ENCODE data around the gene MPV17L2.
"Not testable (repeated sequence)": the region's sequence is repeated elsewhere in the genome, so short reads cannot be mapped to it uniquely, and the experiment has no call there.

The MPV17L2 gene

GRCh38 chr19:18156268-18156667 is 36.8 kb upstream of the MPV17L2 start:
- H3K9me3 ChIP-seq (ENCODE audit: control insufficient read depth, insufficient read depth, low read length), result no peaks in the 10 kb centered on the region
- peaks cover 44% of the 10 kb centered on the region for H3K4me1 ChIP-seq (ENCODE audit: control insufficient read depth, low read length)
- H3K27me3 ChIP-seq (ENCODE audit: control insufficient read depth, low read length), result no peaks in the 10 kb centered on the region
- TF ChIP-seq, protein P1, sequence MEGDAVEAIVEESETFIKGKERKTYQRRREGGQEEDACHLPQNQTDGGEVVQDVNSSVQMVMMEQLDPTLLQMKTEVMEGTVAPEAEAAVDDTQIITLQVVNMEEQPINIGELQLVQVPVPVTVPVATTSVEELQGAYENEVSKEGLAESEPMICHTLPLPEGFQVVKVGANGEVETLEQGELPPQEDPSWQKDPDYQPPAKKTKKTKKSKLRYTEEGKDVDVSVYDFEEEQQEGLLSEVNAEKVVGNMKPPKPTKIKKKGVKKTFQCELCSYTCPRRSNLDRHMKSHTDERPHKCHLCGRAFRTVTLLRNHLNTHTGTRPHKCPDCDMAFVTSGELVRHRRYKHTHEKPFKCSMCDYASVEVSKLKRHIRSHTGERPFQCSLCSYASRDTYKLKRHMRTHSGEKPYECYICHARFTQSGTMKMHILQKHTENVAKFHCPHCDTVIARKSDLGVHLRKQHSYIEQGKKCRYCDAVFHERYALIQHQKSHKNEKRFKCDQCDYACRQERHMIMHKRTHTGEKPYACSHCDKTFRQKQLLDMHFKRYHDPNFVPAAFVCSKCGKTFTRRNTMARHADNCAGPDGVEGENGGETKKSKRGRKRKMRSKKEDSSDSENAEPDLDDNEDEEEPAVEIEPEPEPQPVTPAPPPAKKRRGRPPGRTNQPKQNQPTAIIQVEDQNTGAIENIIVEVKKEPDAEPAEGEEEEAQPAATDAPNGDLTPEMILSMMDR (IDR thresholded peaks at IDR 0.05; ENCODE audit: low read depth, low read length, poor library complexity, severe bottlenecking), result no peak
- TF ChIP-seq EZH2phosphoT487 (IDR thresholded peaks at IDR 0.05; ENCODE audit: borderline replicate concordance, low read length), result no peak
- H3K9me2 ChIP-seq (replicated peaks; ENCODE audit: control insufficient read depth, low read length), result no peaks in the 10 kb centered on the region
- H4K20me1 ChIP-seq (ENCODE audit: control insufficient read depth, insufficient read depth, low read depth, low read length), result no peaks in the 10 kb centered on the region
- no peak overlapping the region for H3K27ac ChIP-seq (ENCODE audit: low read depth, low read length)
- H3F3A ChIP-seq (ENCODE audit: control insufficient read depth, insufficient read depth), result peaks cover 8% of the 10 kb centered on the region
- no peak overlapping the region for H3K4me2 ChIP-seq (ENCODE audit: low read length)
- H3K36me3 ChIP-seq (ENCODE audit: control insufficient read depth, low read length), result peaks cover 31% of the 10 kb centered on the region
- H3K4me3 ChIP-seq (ENCODE audit: low read length), result no peak overlapping the region
- H3K79me2 ChIP-seq (ENCODE audit: control insufficient read depth, low read length), result peaks cover 43% of the 10 kb centered on the region

DNA sequence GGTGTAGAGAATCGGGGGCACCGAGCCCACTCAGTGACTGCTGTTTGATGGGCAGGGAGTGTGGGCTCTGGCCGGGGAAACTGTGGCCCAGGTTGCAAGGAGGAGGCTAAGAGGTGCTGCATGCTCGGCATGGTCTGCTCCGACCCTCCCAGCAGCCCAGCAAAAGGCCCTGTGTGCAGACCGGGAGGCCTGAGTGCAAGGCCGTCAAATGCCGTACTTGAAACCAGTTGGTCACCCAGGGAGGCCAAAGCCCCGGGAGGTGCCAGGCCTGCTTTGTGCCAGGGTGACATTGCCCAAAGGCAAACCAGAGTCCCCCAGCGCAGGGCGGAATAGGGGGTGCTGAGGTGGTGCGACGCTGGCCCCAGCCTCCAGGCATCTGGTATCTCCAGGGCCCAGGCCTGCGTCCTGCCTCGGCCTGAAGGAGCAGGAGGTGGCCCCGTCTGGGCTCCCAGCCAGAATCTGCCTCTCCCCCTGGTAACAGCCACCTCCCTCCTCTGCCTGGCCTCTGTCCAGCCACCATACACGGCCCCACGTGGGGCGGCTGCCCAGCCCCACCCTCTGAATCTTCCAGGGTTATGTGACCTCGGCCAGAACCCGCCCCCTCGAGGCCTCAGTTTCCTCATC is 36.1 kb upstream of the MPV17L2 start:
- peaks cover 43% of the 10 kb centered on the region for H3K4me1 ChIP-seq (ENCODE audit: control insufficient read depth, low read length)
- H3K79me2 ChIP-seq (ENCODE audit: control insufficient read depth, low read length), result peaks cover 49% of the 10 kb centered on the region
- no peaks in the 10 kb centered on the region for H3K9me2 ChIP-seq (replicated peaks; ENCODE audit: control insufficient read depth, low read length)
- H3K27ac ChIP-seq (ENCODE audit: low read depth, low read length), result no peak overlapping the region
- no peak overlapping the region for H3K4me3 ChIP-seq (ENCODE audit: low read length)
- TF ChIP-seq EZH2phosphoT487 (IDR thresholded peaks at IDR 0.05; ENCODE audit: borderline replicate concordance, low read length), result no peak
- no peaks in the 10 kb centered on the region for H3K9me3 ChIP-seq (ENCODE audit: control insufficient read depth, insufficient read depth, low read length)
- peaks cover 8% of the 10 kb centered on the region for H3F3A ChIP-seq (ENCODE audit: control insufficient read depth, insufficient read depth)
- peaks cover 36% of the 10 kb centered on the region for H3K36me3 ChIP-seq (ENCODE audit: control insufficient read depth, low read length)
- H3K27me3 ChIP-seq (ENCODE audit: control insufficient read depth, low read length), result no peaks in the 10 kb centered on the region
- H3K4me2 ChIP-seq (ENCODE audit: low read length), result no peak overlapping the region
- H4K20me1 ChIP-seq (ENCODE audit: control insufficient read depth, insufficient read depth, low read depth, low read length), result no peaks in the 10 kb centered on the region

DNA sequence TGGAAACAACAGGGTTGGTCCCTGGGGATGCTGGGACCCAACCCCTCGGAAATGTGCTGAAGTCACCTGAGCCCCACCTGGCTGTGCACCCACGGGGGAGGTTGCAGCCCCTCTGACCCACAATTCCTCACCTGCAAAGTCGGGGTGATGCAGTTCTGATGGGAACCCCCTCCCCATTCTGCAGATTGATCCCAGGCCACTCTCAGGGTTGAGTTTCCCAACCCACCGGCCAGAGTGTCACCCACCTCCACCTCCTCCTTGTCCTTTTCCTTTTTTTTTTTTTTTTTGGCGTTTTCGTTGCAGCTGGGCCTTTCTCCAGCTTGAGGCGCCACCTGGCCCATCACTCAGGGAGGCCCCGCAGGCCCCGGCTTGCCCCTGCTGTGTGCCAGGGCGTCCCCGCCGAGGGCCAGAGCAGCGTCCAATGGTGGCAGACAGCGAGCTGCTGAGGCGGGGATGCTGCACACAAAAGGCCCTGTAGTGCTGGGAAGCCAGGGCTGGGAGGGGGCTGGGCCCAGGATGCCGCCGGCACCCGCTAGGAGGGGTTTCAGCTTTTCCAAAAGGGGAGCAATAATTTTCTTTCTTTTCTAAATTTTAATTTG is 35.5 kb upstream of the MPV17L2 start:
- Histone ChIP-seq H3K4me2 (ENCODE audit: low read length) (no peak overlapping the region), H3K9me3 (ENCODE audit: control insufficient read depth, insufficient read depth, low read length) (no peaks in the 10 kb centered on the region), H3F3A (ENCODE audit: control insufficient read depth, insufficient read depth) (peaks cover 8% of the 10 kb centered on the region), H3K79me2 (ENCODE audit: control insufficient read depth, low read length) (peaks cover 51% of the 10 kb centered on the region), H3K36me3 (ENCODE audit: control insufficient read depth, low read length) (peaks cover 41% of the 10 kb centered on the region), H3K27me3 (ENCODE audit: control insufficient read depth, low read length) (no peaks in the 10 kb centered on the region), H3K4me3 (ENCODE audit: low read length) (no peak overlapping the region), H3K4me1 (ENCODE audit: control insufficient read depth, low read length) (peaks cover 41% of the 10 kb centered on the region), H4K20me1 (ENCODE audit: control insufficient read depth, insufficient read depth, low read depth, low read length) (no peaks in the 10 kb centered on the region), H3K9me2 (replicated peaks; ENCODE audit: control insufficient read depth, low read length) (no peaks in the 10 kb centered on the region), H3K27ac (ENCODE audit: low read depth, low read length) (no peak overlapping the region)
- TF ChIP-seq, protein P1 (IDR thresholded peaks at IDR 0.05; ENCODE audit: low read depth, low read length, poor library complexity, severe bottlenecking), result no peak
- no peak for TF ChIP-seq EZH2phosphoT487 (IDR thresholded peaks at IDR 0.05; ENCODE audit: borderline replicate concordance, low read length)

- Histone ChIP-seq H3K79me2 (ENCODE audit: control insufficient read depth, low read length) (peaks cover 48% of the 10 kb centered on the region), H4K20me1 (ENCODE audit: control insufficient read depth, insufficient read depth, low read depth, low read length) (no peaks in the 10 kb centered on the region), H3K27ac (ENCODE audit: low read depth, low read length) (no peak overlapping the region), H3K4me1 (ENCODE audit: control insufficient read depth, low read length) (peaks cover 41% of the 10 kb centered on the region), H3K9me2 (replicated peaks; ENCODE audit: control insufficient read depth, low read length) (no peaks in the 10 kb centered on the region), H3K36me3 (ENCODE audit: control insufficient read depth, low read length) (peaks cover 49% of the 10 kb centered on the region), H3K9me3 (ENCODE audit: control insufficient read depth, insufficient read depth, low read length) (no peaks in the 10 kb centered on the region), H3K4me2 (ENCODE audit: low read length) (no peak overlapping the region), H3K4me3 (ENCODE audit: low read length) (no peak overlapping the region), H3F3A (ENCODE audit: control insufficient read depth, insufficient read depth) (peaks cover 8% of the 10 kb centered on the region), H3K27me3 (ENCODE audit: control insufficient read depth, low read length) (no peaks in the 10 kb centered on the region)
- TF ChIP-seq EZH2phosphoT487 (IDR thresholded peaks at IDR 0.05; ENCODE audit: borderline replicate concordance, low read length), result no peak
- TF ChIP-seq, protein P1 (IDR thresholded peaks at IDR 0.05; ENCODE audit: low read depth, low read length, poor library complexity, severe bottlenecking), result no peak
Measured at GRCh38 chr19:18158467-18158866, 34.6 kb upstream of the MPV17L2 start.

- not testable (repeated sequence) for H3K27ac ChIP-seq (ENCODE audit: low read depth, low read length); H4K20me1 ChIP-seq (ENCODE audit: control insufficient read depth, insufficient read depth, low read depth, low read length); H3K9me2 ChIP-seq (replicated peaks; ENCODE audit: control insufficient read depth, low read length); H3K4me3 ChIP-seq (ENCODE audit: low read length); H3K9me3 ChIP-seq (ENCODE audit: control insufficient read depth, insufficient read depth, low read length); H3K4me2 ChIP-seq (ENCODE audit: low read length); H3K27me3 ChIP-seq (ENCODE audit: control insufficient read depth, low read length); H3F3A ChIP-seq (ENCODE audit: control insufficient read depth, insufficient read depth)
- peaks cover 36% of the 10 kb centered on the region for H3K4me1 ChIP-seq (ENCODE audit: control insufficient read depth, low read length)
- H3K36me3 ChIP-seq (ENCODE audit: control insufficient read depth, low read length), result peaks cover 49% of the 10 kb centered on the region
- peaks cover 41% of the 10 kb centered on the region for H3K79me2 ChIP-seq (ENCODE audit: control insufficient read depth, low read length)
Measured at GRCh38 chr19:18159059-18159616, 33.9 kb upstream of the MPV17L2 start.
